GM18858 (cell line): ENCODE results near the gene SETD2.

ENCODE experiments used
- ATAC-seq: cut with Tn5 transposase; IDR thresholded peaks from one replicate; pipeline ENCODE4 v1.9.1; 2021; ENCODE audit not compliant: unreplicated experiment

Gene SETD2

GRCh38 chr3:46968783-46969428, 195.0 kb downstream of the SETD2 start:
- no peak for ATAC-seq

GRCh38 chr3:46966811-46967210, 197.1 kb downstream of the SETD2 start:
- no peak for ATAC-seq
